Chondrocyte (in vitro differentiated cells): ENCODE measurements around the gene EDEM3. TPM values are rescaled to one million over a fixed set of nuclear protein-coding genes. Genes with fewer than 3 reads are reported as not detected.

Experiments used
- DNase-seq: peaks from one replicate; pipeline ENCODE4 v3.0.0; 2021; ENCODE audit warnings: mixed read lengths, low spot score
- H3K27ac Mint-ChIP-seq: one replicate; pipeline ENCODE4 v1.8.0; 2021; ENCODE audit warnings: mild to moderate bottlenecking, moderate library complexity, mixed read lengths; ENCODE audit not compliant: unreplicated experiment
- H3K27me3 Mint-ChIP-seq: 2 replicates; pipeline ENCODE4 v1.8.0; 2021; ENCODE audit warnings: low read depth, mixed read lengths
- H3K36me3 Mint-ChIP-seq: 2 replicates; pipeline ENCODE4 v1.8.0; 2021; ENCODE audit warnings: low read depth, mixed read lengths
- H3K4me1 Mint-ChIP-seq: 2 replicates; pipeline ENCODE4 v1.8.0; 2021; ENCODE audit warnings: low read depth, mild to moderate bottlenecking, mixed read lengths
- H3K4me3 Mint-ChIP-seq: one replicate; pipeline ENCODE4 v1.8.0; 2021; ENCODE audit warnings: mild to moderate bottlenecking, moderate library complexity, mixed read lengths; ENCODE audit not compliant: unreplicated experiment
- H3K9me3 Mint-ChIP-seq: 2 replicates; pipeline ENCODE4 v1.8.0; 2021; ENCODE audit warnings: low read depth, mixed read lengths
- total RNA-seq: library from RNA; stranded (reverse); gene quantifications from 3 replicates; pipeline ENCODE4 v1.2.1, GENCODE V29; 2021
- TF ChIP-seq, protein P1 (sequence below): fragments of 200-600 bp; sonication (generic); IDR thresholded peaks from 2 replicates; pipeline ENCODE4 v1.5.0; 2021; ENCODE audit warnings: antibody characterized with exemption, mild to moderate bottlenecking, moderate library complexity

EDEM3 gene
- total RNA-seq, 1 donor from 2014 or later, result 31.6 TPM

GRCh38 chr1:184709418-184709817 lies 45.2 kb downstream of the EDEM3 start:
- H3K9me3 Mint-ChIP-seq, result no peaks in the 10 kb centered on the region
- no peak overlapping the region for H3K4me3 Mint-ChIP-seq
- no peak overlapping the region for H3K27ac Mint-ChIP-seq
- H3K4me1 Mint-ChIP-seq, result peaks cover 3% of the 10 kb centered on the region
- TF ChIP-seq, protein P1, sequence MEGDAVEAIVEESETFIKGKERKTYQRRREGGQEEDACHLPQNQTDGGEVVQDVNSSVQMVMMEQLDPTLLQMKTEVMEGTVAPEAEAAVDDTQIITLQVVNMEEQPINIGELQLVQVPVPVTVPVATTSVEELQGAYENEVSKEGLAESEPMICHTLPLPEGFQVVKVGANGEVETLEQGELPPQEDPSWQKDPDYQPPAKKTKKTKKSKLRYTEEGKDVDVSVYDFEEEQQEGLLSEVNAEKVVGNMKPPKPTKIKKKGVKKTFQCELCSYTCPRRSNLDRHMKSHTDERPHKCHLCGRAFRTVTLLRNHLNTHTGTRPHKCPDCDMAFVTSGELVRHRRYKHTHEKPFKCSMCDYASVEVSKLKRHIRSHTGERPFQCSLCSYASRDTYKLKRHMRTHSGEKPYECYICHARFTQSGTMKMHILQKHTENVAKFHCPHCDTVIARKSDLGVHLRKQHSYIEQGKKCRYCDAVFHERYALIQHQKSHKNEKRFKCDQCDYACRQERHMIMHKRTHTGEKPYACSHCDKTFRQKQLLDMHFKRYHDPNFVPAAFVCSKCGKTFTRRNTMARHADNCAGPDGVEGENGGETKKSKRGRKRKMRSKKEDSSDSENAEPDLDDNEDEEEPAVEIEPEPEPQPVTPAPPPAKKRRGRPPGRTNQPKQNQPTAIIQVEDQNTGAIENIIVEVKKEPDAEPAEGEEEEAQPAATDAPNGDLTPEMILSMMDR, result no peak
- no peak for DNase-seq
- peaks cover 27% of the 10 kb centered on the region for H3K36me3 Mint-ChIP-seq
- H3K27me3 Mint-ChIP-seq, result no peaks in the 10 kb centered on the region

DNA sequence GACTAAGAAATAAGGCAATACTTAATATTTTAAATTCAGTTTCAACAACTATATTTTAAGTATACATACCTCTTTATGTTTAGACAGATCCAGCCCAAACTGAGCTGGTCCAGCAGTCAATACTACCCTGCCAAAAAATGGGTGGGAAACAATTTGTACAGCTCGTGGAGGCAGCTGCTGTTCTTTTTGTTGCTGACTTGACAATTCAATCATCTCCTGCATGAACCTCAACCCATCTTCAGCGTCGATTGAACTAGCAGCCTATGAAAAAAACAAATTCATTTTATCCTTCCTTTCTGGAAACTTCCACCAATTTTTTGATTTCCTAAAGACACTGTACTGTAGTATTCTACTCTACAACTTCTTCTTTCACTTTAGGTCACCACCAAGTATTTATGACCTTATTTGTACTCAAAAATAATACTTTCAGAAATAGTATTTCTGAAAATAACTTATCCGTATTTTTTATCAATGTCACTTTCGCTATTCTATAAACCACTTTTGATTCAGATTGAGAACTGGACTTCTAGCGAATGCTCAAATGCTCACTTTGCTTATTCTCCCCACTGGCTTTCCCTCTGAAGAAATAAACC lies 46.5 kb downstream of the EDEM3 start:
- Mint-ChIP-seq H3K4me1 (no peaks in the 10 kb centered on the region), H3K36me3 (peaks cover 29% of the 10 kb centered on the region), H3K27me3 (no peaks in the 10 kb centered on the region), H3K27ac (no peak overlapping the region), H3K4me3 (no peak overlapping the region), H3K9me3 (no peaks in the 10 kb centered on the region)
- DNase-seq, result no peak
- TF ChIP-seq, protein P1, result no peak

DNA sequence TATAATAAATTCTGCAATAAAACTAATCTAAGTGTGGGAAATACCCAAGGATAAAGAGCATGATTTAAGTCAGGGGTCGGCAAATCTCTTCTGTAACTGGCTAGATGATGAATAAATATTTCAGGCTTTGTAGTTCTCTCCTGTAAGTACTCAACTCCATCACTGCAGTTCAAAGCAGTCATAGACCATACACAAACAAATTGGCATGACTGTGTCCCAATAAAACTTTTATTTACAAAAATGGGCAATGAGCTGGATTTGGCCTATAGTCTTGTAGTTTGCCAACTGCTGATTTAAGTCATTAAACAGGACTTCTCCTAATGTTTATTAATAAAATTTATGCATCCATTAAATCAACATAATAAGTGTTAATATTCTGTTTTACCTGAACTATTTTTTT lies 49.4 kb downstream of the EDEM3 start:
- TF ChIP-seq, protein P1, result no peak
- Mint-ChIP-seq H3K4me1 (no peaks in the 10 kb centered on the region), H3K27me3 (no peaks in the 10 kb centered on the region), H3K36me3 (peaks cover 30% of the 10 kb centered on the region), H3K27ac (no peak overlapping the region), H3K4me3 (no peak overlapping the region), H3K9me3 (no peaks in the 10 kb centered on the region)
- DNase-seq, result no peak

DNA sequence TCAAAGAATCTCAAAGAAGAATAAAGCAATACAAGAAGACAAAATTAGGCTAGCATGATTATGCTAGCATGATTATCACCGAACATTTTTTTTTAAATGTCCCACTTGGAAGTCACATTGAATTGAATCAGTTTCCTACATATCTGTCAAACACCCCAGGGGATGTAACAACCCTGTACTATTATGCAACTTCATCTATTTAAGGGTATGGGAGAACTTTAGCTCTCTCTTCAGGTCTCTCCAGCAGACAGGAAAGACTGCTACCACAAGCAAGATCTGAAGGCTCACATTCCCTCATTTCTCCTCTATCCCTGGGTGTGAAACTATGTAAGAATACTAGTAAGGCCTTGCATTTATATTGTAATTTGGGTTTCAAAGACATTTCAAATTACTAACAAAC lies 52.8 kb downstream of the EDEM3 start:
- H3K36me3 Mint-ChIP-seq, result peaks cover 18% of the 10 kb centered on the region
- H3K27me3 Mint-ChIP-seq, result no peaks in the 10 kb centered on the region
- peaks cover 9% of the 10 kb centered on the region for H3K4me1 Mint-ChIP-seq
- TF ChIP-seq, protein P1, result no peak
- no peak overlapping the region for H3K4me3 Mint-ChIP-seq
- H3K9me3 Mint-ChIP-seq, result no peaks in the 10 kb centered on the region
- DNase-seq, result no peak
- H3K27ac Mint-ChIP-seq, result no peak overlapping the region

GRCh38 chr1:184698969-184699368 lies 55.7 kb downstream of the EDEM3 start:
- Mint-ChIP-seq H3K36me3 (peaks cover 19% of the 10 kb centered on the region), H3K27ac (no peak overlapping the region), H3K27me3 (no peaks in the 10 kb centered on the region), H3K4me1 (peaks cover 14% of the 10 kb centered on the region), H3K4me3 (no peak overlapping the region), H3K9me3 (no peaks in the 10 kb centered on the region)
- TF ChIP-seq, protein P1, result no peak
- no peak for DNase-seq
